CD4-positive, alpha-beta T cell (primary cell): ENCODE results near the gene ARHGAP15. TPM values are rescaled to one million over a fixed set of nuclear protein-coding genes. Genes with fewer than 3 reads are reported as not detected.

ENCODE experiments used
- ATAC-seq: fragments of 200-7000 bp; cut with Tn5 transposase; one replicate; pipeline ENCODE4 v1.10.0; 2022; ENCODE audit warnings: mild to moderate bottlenecking; ENCODE audit not compliant: poor library complexity
- CTCF ChIA-PET: fragments of 350-600 bp; sonication (Branson Sonifier 250); formaldehyde crosslinking; loops from one replicate; lab custom pipeline; 2021; ENCODE audit warnings: antibody characterized with exemption, inconsistent platforms; lab: Charles Lee
- POLR2A ChIA-PET: fragments of 350-600 bp; sonication (Branson Sonifier 250); formaldehyde crosslinking; loops from one replicate; lab custom pipeline; 2021; ENCODE audit warnings: antibody characterized with exemption, inconsistent platforms; lab: Charles Lee
- DNase-seq, 14 experiments: peaks; one replicate each; pipeline ENCODE4 v3.0.0-alpha.2; 2013 to 2020; ENCODE audit warnings: mixed read lengths in 2 of 14
- H3K27ac ChIP-seq, 2 donors: one replicate each; pipeline versions ENCODE4 v1.5.1 to v1.7.0; 2013; ENCODE audit warnings: low read length in 2 of 2, low read depth in 1 of 2, mild to moderate bottlenecking in 1 of 2
- H3K27me3 ChIP-seq, 2 experiments: 1 replicate in 1 of 2; 2 replicates in 1 of 2; pipeline versions ENCODE4 v1.6.1 to v1.7.0; 2013; ENCODE audit warnings: low read length in 2 of 2, control low read depth in 1 of 2, mild to moderate bottlenecking in 1 of 2, moderate library complexity in 1 of 2; ENCODE audit not compliant: insufficient read depth in 2 of 2, control insufficient read depth in 1 of 2
- H3K36me3 ChIP-seq: one replicate; pipeline ENCODE4 v1.6.1; 2013; ENCODE audit warnings: low read length, control low read depth; ENCODE audit not compliant: insufficient read depth
- H3K4me1 ChIP-seq: one replicate; pipeline ENCODE4 v1.6.1; 2013; ENCODE audit warnings: low read length, control low read depth; ENCODE audit not compliant: insufficient read depth
- H3K4me3 ChIP-seq: one replicate; pipeline ENCODE4 v1.5.1; 2013; ENCODE audit warnings: mild to moderate bottlenecking, low read length, moderate library complexity
- H3K9me3 ChIP-seq, 2 experiments: 1 replicate in 1 of 2; 2 replicates in 1 of 2; pipeline versions ENCODE4 v1.6.1 to v1.7.0; 2013; ENCODE audit warnings: low read length in 2 of 2, mild to moderate bottlenecking in 2 of 2, control low read depth in 1 of 2, moderate library complexity in 1 of 2; ENCODE audit not compliant: control insufficient read depth in 1 of 2, insufficient read depth in 1 of 2
- H3K27ac Mint-ChIP-seq: one replicate; pipeline ENCODE4 v1.8.0; 2020; ENCODE audit warnings: mixed read lengths
- H3K27me3 Mint-ChIP-seq: one replicate; pipeline ENCODE4 v1.8.0; 2021; ENCODE audit warnings: mixed read lengths
- H3K36me3 Mint-ChIP-seq: one replicate; pipeline ENCODE4 v1.8.0; 2021; ENCODE audit warnings: low read depth, mixed read lengths
- H3K4me1 Mint-ChIP-seq: one replicate; pipeline ENCODE4 v1.8.0; 2021; ENCODE audit warnings: low read depth, mixed read lengths
- H3K4me3 Mint-ChIP-seq: one replicate; pipeline ENCODE4 v1.8.0; 2020; ENCODE audit warnings: mild to moderate bottlenecking, mixed read lengths
- H3K9me3 Mint-ChIP-seq: one replicate; pipeline ENCODE4 v1.8.0; 2020; ENCODE audit warnings: mixed read lengths
- intact Hi-C, 2 experiments: fragments of 100-400 bp; cut with DNase I in 1 of 2; cut with micrococcal nuclease in 1 of 2; formaldehyde crosslinking; loops; one replicate each; pipeline versions ENCODE4 v1.15.1 to v1.9.0; 2023 to 2025; cut with DNase I, micrococcal nuclease
- polyA plus RNA-seq, 2 donors: library from polyadenylated mRNA; unstranded; fragments of 120-200 nt; gene quantifications; one replicate each; pipeline ENCODE4 v1.2.1, GENCODE V29; 2013
- total RNA-seq, 174 experiments: library from RNA in 2 of 174; stranded (reverse) in 2 of 174; gene quantifications; one replicate each; pipeline ENCODE4 v1.2.3 and lab custom pipeline; 2021 to 2026
- TF ChIP-seq, protein P1 (sequence below): fragments of 200-600 bp; IDR thresholded peaks from one replicate; pipeline ENCODE4 v1.8.0; 2022; ENCODE audit warnings: antibody characterized with exemption, mild to moderate bottlenecking

The ARHGAP15 gene
- total RNA-seq (100 to 1,000 TPM; 158 to 165 TPM), total RNA-seq (lab: John Stamatoyannopoulos, UW) (22.3 to 312 (median 142) reads per million in 172 experiments)
- polyA plus RNA-seq (2013, experiment 1 of 2) = 201 TPM
- 186 TPM for polyA plus RNA-seq (2013, experiment 2 of 2)

DNA sequence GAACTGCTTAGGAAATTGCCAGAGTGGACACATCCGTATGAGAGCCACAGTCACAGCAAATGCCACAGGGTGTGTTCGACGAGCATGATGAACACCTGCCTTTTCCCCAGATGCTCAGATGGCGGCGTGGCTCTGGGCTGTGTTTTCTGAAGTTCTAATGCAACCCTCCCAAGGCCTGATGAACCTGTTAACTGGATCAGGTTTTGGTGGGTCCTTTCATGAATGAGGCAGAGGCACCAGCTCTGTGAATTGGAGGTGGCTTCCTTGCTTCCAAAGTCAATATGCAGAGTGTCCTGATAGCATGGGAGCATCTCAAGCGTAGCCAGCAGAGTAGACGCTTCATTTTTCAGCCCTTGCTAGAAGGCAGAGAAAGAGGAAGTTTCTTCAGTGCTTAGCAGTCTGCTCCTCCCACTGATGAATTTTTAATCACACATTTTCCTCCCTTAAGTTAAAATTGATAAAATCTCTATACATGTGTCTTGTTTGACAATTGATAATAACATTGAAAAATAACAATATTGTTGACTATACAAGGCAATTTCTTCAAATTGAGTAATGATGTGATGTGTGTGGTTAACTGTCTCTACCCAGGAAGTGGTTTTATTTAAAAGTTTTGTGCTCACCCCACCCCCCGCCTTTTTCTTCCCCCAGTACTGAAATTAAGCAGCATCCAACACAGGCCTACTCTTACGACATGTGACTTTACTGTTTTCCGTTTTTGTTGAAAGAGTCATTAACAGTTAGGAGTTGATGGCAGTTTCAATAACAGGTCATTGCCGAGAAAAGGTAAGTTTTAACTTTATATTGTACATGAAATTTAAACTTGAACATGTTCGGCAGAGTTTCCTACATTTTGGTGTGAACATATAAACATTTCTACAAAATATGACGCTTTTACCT lies at the start of gene ARHGAP15:
ARHGAP15 (plus strand) TSS at position 739 of the 900 bp plus-strand sequence.
- TF ChIP-seq, protein P1, sequence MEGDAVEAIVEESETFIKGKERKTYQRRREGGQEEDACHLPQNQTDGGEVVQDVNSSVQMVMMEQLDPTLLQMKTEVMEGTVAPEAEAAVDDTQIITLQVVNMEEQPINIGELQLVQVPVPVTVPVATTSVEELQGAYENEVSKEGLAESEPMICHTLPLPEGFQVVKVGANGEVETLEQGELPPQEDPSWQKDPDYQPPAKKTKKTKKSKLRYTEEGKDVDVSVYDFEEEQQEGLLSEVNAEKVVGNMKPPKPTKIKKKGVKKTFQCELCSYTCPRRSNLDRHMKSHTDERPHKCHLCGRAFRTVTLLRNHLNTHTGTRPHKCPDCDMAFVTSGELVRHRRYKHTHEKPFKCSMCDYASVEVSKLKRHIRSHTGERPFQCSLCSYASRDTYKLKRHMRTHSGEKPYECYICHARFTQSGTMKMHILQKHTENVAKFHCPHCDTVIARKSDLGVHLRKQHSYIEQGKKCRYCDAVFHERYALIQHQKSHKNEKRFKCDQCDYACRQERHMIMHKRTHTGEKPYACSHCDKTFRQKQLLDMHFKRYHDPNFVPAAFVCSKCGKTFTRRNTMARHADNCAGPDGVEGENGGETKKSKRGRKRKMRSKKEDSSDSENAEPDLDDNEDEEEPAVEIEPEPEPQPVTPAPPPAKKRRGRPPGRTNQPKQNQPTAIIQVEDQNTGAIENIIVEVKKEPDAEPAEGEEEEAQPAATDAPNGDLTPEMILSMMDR = peak; percentile 25
- peak within 1 kb of the TSS; percentile 85 for H3K4me3 Mint-ChIP-seq
- intact Hi-C loops = loop anchor here in 1 of 2 experiments (1.0 to 5.0 kb wide), 4 partner anchors 18 to 128 kb away; no protein-coding TSS in a partner anchor
- no peaks in the 10 kb centered on the region for H3K36me3 ChIP-seq
- H3K4me3 ChIP-seq = peak within 1 kb of the TSS; percentile 58
- H3K27ac Mint-ChIP-seq = no peak within 1 kb of the TSS
- no peaks in the 10 kb centered on the region for H3K9me3 Mint-ChIP-seq
- no peaks in the 10 kb centered on the region for H3K27me3 Mint-ChIP-seq
- H3K4me1 Mint-ChIP-seq = peaks cover 44% of the 10 kb centered on the region
- ChIA-PET POLR2A (interaction anchor here (0.6 to 8.9 kb wide), 18 partner anchors 8 to 488 kb away, joined by 3 to 99 read pairs (median 4); no protein-coding TSS in a partner anchor), CTCF (interaction anchor here (0.7 to 3.6 kb wide), 10 partner anchors 18 to 133 kb away, joined by 3 to 12 read pairs (median 4); no protein-coding TSS in a partner anchor)
- H3K9me3 ChIP-seq = no peaks in the 10 kb centered on the region
- H3K27ac ChIP-seq = peak within 1 kb of the TSS; percentile 78 to 94
- H3K36me3 Mint-ChIP-seq = peaks cover 21% of the 10 kb centered on the region
- H3K4me1 ChIP-seq = peaks cover 52% of the 10 kb centered on the region
- no peaks in the 10 kb centered on the region for H3K27me3 ChIP-seq
- DNase-seq (peak; percentile 55 to 93 (median 67)), ATAC-seq (peak; percentile 85)

GRCh38 chr2:143081616-143082015 lies 47.6 kb upstream of the ARHGAP15 start:
- H3K27ac ChIP-seq = no peak overlapping the region
- intact Hi-C loops = no loop called here
- H3K36me3 Mint-ChIP-seq = no peaks in the 10 kb centered on the region
- no peaks in the 10 kb centered on the region for H3K9me3 Mint-ChIP-seq
- H3K9me3 ChIP-seq = no peaks in the 10 kb centered on the region
- H3K27me3 Mint-ChIP-seq = no peaks in the 10 kb centered on the region
- ChIA-PET CTCF (no interaction called here), POLR2A (interaction anchor here (0.7 kb wide), 1 partner anchor 136 kb away, joined by 3 read pairs; no protein-coding TSS in a partner anchor)
- H3K27me3 ChIP-seq = no peaks in the 10 kb centered on the region
- no peaks in the 10 kb centered on the region for H3K36me3 ChIP-seq
- no peak overlapping the region for H3K27ac Mint-ChIP-seq
- H3K4me3 Mint-ChIP-seq = no peak overlapping the region
- TF ChIP-seq, protein P1 = no peak
- ATAC-seq (no peak), DNase-seq (no peak)
- H3K4me3 ChIP-seq = no peak overlapping the region
- H3K4me1 Mint-ChIP-seq = peaks cover 19% of the 10 kb centered on the region
- no peaks in the 10 kb centered on the region for H3K4me1 ChIP-seq

- no peak for ATAC-seq
- intact Hi-C loops = no loop called here
- Mint-ChIP-seq H3K36me3 (no peaks in the 10 kb centered on the region), H3K27me3 (no peaks in the 10 kb centered on the region), H3K4me1 (peaks cover 19% of the 10 kb centered on the region), H3K4me3 (no peak overlapping the region), H3K9me3 (no peaks in the 10 kb centered on the region), H3K27ac (no peak overlapping the region)
- no peaks in the 10 kb centered on the region for H3K9me3 ChIP-seq
- no peak overlapping the region for H3K4me3 ChIP-seq
- no peaks in the 10 kb centered on the region for H3K4me1 ChIP-seq
- POLR2A ChIA-PET = interaction anchor here (0.6 kb wide), 1 partner anchor 10 kb away, joined by 4 read pairs; no protein-coding TSS in a partner anchor
- no peak overlapping the region for H3K27ac ChIP-seq
- CTCF ChIA-PET = interaction anchor here (0.7 to 1.7 kb wide), 4 partner anchors 9 to 181 kb away, joined by 3 to 5 read pairs (median 3); no protein-coding TSS in a partner anchor
- H3K36me3 ChIP-seq = no peaks in the 10 kb centered on the region
- DNase-seq = peak in 3 of 14 experiments; percentile 40 to 60 (median 54)
- TF ChIP-seq, protein P1 = no peak
- no peaks in the 10 kb centered on the region for H3K27me3 ChIP-seq
Measured at GRCh38 chr2:143083636-143084035, 45.6 kb upstream of the ARHGAP15 start.
